OCI-LY7 (cell line): ENCODE data around the gene HJV. TPM values are rescaled to one million over a fixed set of nuclear protein-coding genes. Genes with fewer than 3 reads are reported as not detected.
A peak's percentile ranks its signal among the peaks of the same experiment; 100 is the strongest.

ENCODE experiments used
- BruUV-seq: library from RNA; stranded (reverse); fragments of 400-500 nt; replicated peaks from 2 replicates; lab custom pipeline; 2021; lab: Mats Ljungman, UMichigan
- CTCF ChIA-PET: fragments of 300-600 bp; sonication (Branson Sonifier 250); formaldehyde crosslinking; loops from one replicate; lab custom pipeline; 2022; ENCODE audit warnings: antibody characterized with exemption; ENCODE audit not compliant: unreplicated experiment; lab: Charles Lee
- POLR2A ChIA-PET: fragments of 300-600 bp; sonication (Branson Sonifier 250); formaldehyde crosslinking; loops from one replicate; lab custom pipeline; 2022; ENCODE audit warnings: antibody characterized with exemption; lab: Charles Lee
- DNase-seq: peaks from one replicate; pipeline ENCODE4 v3.0.0-alpha.2; 2015; ENCODE audit warnings: low spot score
- H2AFZ ChIP-seq: fragments of 200-600 bp; sonication (generic), shearing (Covaris generic); 2 replicates; pipeline ENCODE4 v1.6.1; 2014; ENCODE audit warnings: mild to moderate bottlenecking, antibody characterized with exemption, low read length, moderate library complexity
- H3K27ac ChIP-seq: fragments of 200-600 bp; sonication (generic); 2 replicates; pipeline ENCODE4 v1.5.1; 2014; ENCODE audit warnings: mixed run types, low read depth, mild to moderate bottlenecking, moderate library complexity, low read length, inconsistent platforms; ENCODE audit not compliant: poor library complexity, severe bottlenecking
- H3K36me3 ChIP-seq: fragments of 200-600 bp; sonication (generic); 2 replicates; pipeline ENCODE4 v1.6.1; 2014; ENCODE audit warnings: mild to moderate bottlenecking, antibody characterized with exemption, low read length, moderate library complexity, mixed read lengths; ENCODE audit not compliant: insufficient read depth
- H3K4me1 ChIP-seq: fragments of 200-600 bp; sonication (generic); 2 replicates; pipeline ENCODE4 v1.5.1; 2014; ENCODE audit warnings: mild to moderate bottlenecking, low read length; ENCODE audit not compliant: insufficient read depth, poor library complexity, severe bottlenecking
- H3K4me2 ChIP-seq: fragments of 200-600 bp; sonication (generic); 2 replicates; pipeline ENCODE4 v1.6.1; 2014; ENCODE audit warnings: mild to moderate bottlenecking, low read length
- H3K4me3 ChIP-seq: fragments of 200-600 bp; sonication (generic); 2 replicates; pipeline ENCODE4 v1.5.1; 2014; ENCODE audit warnings: mild to moderate bottlenecking, low read depth, low read length; ENCODE audit not compliant: poor library complexity, severe bottlenecking
- H3K79me2 ChIP-seq: fragments of 200-600 bp; sonication (generic); 2 replicates; pipeline ENCODE4 v1.6.1; 2016; ENCODE audit warnings: low read depth, mild to moderate bottlenecking, low read length, moderate library complexity, mixed read lengths; ENCODE audit not compliant: insufficient read depth
- H3K9me2 ChIP-seq: fragments of 200-600 bp; sonication (generic); 2 replicates; pipeline ENCODE4 v1.6.1; 2016; ENCODE audit warnings: mild to moderate bottlenecking, low read length, mixed read lengths; ENCODE audit not compliant: insufficient read depth
- H3K9me3 ChIP-seq: fragments of 200-600 bp; sonication (generic); 2 replicates; pipeline ENCODE4 v1.6.1; 2014; ENCODE audit warnings: mild to moderate bottlenecking, mixed run types, low read length, mixed read lengths
- H4K20me1 ChIP-seq: fragments of 200-600 bp; sonication (generic); 2 replicates; pipeline ENCODE4 v1.6.1; 2014; ENCODE audit warnings: mild to moderate bottlenecking, antibody characterized with exemption, low read length, moderate library complexity, mixed read lengths; ENCODE audit not compliant: insufficient read depth
- EZH2phosphoT487 ChIP-seq: fragments of 200-600 bp; sonication (generic); IDR thresholded peaks from 2 replicates; pipeline ENCODE4 v1.6.1; 2018; ENCODE audit warnings: low read depth, borderline replicate concordance, mild to moderate bottlenecking, mixed run types, antibody characterized with exemption, low read length, moderate library complexity, mixed read lengths
- intact Hi-C: fragments of 100-400 bp; cut with micrococcal nuclease; formaldehyde crosslinking; loops from one replicate; pipeline ENCODE4 v1.10.0; 2022; ENCODE audit not compliant: unreplicated experiment
- total RNA-seq, 2 experiments: library from RNA; depleted of rRNA in 1 of 2; stranded (reverse); fragments of >200 nt in 1 of 2; shearing (Covaris generic) in 1 of 2; gene quantifications; 2 replicates each; pipeline ENCODE4 v1.2.3, GENCODE V29; 2014 to 2022
- TF ChIP-seq, protein P1 (sequence below): fragments of 200-600 bp; sonication (generic); conservative IDR thresholded peaks from 2 replicates; pipeline ENCODE4 v1.5.1; 2014; ENCODE audit warnings: mild to moderate bottlenecking, antibody characterized with exemption, low read length, moderate library complexity, mixed read lengths

The HJV gene
- total RNA-seq, 2 experiments from 2014 or later, result not detected

DNA sequence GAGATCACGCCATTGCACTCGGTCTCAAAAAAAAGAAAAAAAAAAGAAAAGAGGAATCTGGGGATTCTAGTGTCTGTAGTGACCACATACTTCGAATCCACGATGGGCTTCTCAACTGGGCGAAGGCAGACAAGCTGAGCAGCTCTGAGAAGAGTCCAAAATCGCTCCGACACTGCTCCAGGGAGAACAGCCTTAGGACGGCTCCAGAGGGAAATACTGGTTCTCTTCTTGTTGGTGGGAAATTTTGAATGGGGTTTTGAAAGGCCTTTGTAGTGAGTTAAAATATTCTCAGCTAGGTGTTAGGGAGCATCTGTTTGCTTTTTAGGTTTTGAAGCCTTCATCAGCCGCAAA, 18.3 kb upstream of the HJV start:
- Histone ChIP-seq H2AFZ (no peak overlapping the region), H3K4me3 (no peak overlapping the region), H3K27ac (no peak overlapping the region), H3K4me1 (peaks cover 19% of the 10 kb centered on the region), H4K20me1 (no peaks in the 10 kb centered on the region), H3K9me2 (no peaks in the 10 kb centered on the region), H3K9me3 (no peaks in the 10 kb centered on the region), H3K4me2 (peak overlapping the region; percentile 98; the same call in 1 of the 2 replicates), H3K79me2 (no peaks in the 10 kb centered on the region), H3K36me3 (no peaks in the 10 kb centered on the region)
- no peak for DNase-seq
- TF ChIP-seq, protein P1, sequence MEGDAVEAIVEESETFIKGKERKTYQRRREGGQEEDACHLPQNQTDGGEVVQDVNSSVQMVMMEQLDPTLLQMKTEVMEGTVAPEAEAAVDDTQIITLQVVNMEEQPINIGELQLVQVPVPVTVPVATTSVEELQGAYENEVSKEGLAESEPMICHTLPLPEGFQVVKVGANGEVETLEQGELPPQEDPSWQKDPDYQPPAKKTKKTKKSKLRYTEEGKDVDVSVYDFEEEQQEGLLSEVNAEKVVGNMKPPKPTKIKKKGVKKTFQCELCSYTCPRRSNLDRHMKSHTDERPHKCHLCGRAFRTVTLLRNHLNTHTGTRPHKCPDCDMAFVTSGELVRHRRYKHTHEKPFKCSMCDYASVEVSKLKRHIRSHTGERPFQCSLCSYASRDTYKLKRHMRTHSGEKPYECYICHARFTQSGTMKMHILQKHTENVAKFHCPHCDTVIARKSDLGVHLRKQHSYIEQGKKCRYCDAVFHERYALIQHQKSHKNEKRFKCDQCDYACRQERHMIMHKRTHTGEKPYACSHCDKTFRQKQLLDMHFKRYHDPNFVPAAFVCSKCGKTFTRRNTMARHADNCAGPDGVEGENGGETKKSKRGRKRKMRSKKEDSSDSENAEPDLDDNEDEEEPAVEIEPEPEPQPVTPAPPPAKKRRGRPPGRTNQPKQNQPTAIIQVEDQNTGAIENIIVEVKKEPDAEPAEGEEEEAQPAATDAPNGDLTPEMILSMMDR, result no peak
- TF ChIP-seq EZH2phosphoT487, result no peak
- ChIA-PET POLR2A (interaction anchor here (0.6 to 5.9 kb wide), 4 partner anchors 8 to 73 kb away, joined by 3 to 82 read pairs (median 24); no protein-coding TSS in a partner anchor), CTCF (no interaction called here)
- intact Hi-C loops, result no loop called here
- BruUV-seq, result no TSS peak

DNA sequence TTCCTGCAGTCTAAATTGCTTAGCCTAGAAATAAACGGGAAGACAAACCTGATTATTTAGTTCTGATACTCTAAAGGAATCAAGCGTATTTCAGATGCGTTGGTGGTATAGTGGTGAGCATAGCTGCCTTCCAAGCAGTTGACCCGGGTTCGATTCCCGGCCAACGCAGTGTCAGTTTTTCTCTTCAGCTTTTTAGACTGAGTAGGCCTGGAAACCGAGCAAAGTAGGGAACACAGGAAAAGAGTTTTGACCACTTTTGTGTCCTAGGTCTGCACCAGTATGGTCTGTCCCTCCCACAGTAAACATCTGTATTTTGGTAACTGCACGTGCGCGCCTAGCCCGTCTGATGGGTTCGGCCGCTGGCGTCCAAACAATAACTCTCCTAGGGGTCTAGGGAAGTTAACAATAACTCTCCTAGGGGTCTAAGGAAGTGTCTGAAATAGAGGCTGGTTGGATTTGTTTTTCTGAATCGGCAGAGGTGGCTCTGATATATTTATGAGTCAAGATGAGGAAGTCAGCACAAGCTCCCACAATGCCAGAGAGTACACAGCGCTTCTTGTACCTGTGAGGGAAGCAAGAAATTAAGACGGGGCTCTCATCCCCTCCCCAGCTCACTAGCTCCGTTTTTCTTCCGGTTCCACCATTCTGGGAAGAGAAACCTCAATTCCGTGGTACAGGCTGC, 15.6 kb upstream of the HJV start:
- peak overlapping the region; percentile 98 for H3K4me2 ChIP-seq
- intact Hi-C loops, result loop anchor here (2.0 kb wide), 2 partner anchors 40 to 58 kb away; partner anchors contain the start of gene TXNIP
- H3K36me3 ChIP-seq, result no peaks in the 10 kb centered on the region
- H3K9me3 ChIP-seq, result no peaks in the 10 kb centered on the region
- POLR2A ChIA-PET, result interaction anchor here (0.7 to 5.9 kb wide), 8 partner anchors 10 to 192 kb away, joined by 3 to 82 read pairs (median 6); partner anchors contain the start of genes LIX1L, NUDT17 and RBM8A
- CTCF ChIA-PET, result no interaction called here
- H3K27ac ChIP-seq, result peak overlapping the region; percentile 93
- TF ChIP-seq EZH2phosphoT487, result no peak
- TF ChIP-seq, protein P1, result no peak
- no peaks in the 10 kb centered on the region for H3K9me2 ChIP-seq
- peak; percentile 84 for DNase-seq
- peaks cover 35% of the 10 kb centered on the region for H3K4me1 ChIP-seq
- peak overlapping the region; percentile 96 for H2AFZ ChIP-seq
- BruUV-seq, result TSS peak; percentile 84
- peak overlapping the region; percentile 76 for H3K4me3 ChIP-seq
- no peaks in the 10 kb centered on the region for H4K20me1 ChIP-seq
- H3K79me2 ChIP-seq, result no peaks in the 10 kb centered on the region
